Smooth muscle cell (in vitro differentiated cells): ENCODE measurements around the gene HDAC1. TPM values are rescaled to one million over a fixed set of nuclear protein-coding genes. Genes with fewer than 3 reads are reported as not detected.

Experiments used
- DNase-seq: peaks from one replicate; lab custom pipeline; 2025; ENCODE audit not compliant: unreplicated experiment; lab: John Stamatoyannopoulos, UW
- H2AFZ ChIP-seq: fragments of 200-600 bp; sonication (generic); 2 replicates; pipeline ENCODE4 v1.6.0; 2016; ENCODE audit warnings: antibody characterized with exemption, low read depth, mild to moderate bottlenecking
- H3F3A ChIP-seq: fragments of 200-600 bp; sonication (generic); 2 replicates; pipeline ENCODE4 v1.6.0; 2017; ENCODE audit warnings: antibody characterized with exemption, low read depth
- H3K27ac ChIP-seq: fragments of 200-600 bp; sonication (generic); 2 replicates; pipeline ENCODE4 v1.5.1; 2016; ENCODE audit warnings: low read depth, mild to moderate bottlenecking
- H3K27me3 ChIP-seq: fragments of 200-600 bp; sonication (generic); 2 replicates; pipeline ENCODE4 v1.6.1; 2016; ENCODE audit warnings: low read depth, mild to moderate bottlenecking
- H3K36me3 ChIP-seq: fragments of 200-600 bp; sonication (generic); 2 replicates; pipeline ENCODE4 v1.5.1; 2016; ENCODE audit warnings: low read depth
- H3K4me1 ChIP-seq: fragments of 200-600 bp; sonication (generic); 2 replicates; pipeline ENCODE4 v1.5.1; 2016; ENCODE audit warnings: low read depth
- H3K4me2 ChIP-seq: fragments of 200-600 bp; sonication (generic); 2 replicates; pipeline ENCODE4 v1.6.0; 2016; ENCODE audit warnings: mild to moderate bottlenecking
- H3K4me3 ChIP-seq: fragments of 200-600 bp; sonication (generic); 2 replicates; pipeline ENCODE4 v1.5.1; 2016; ENCODE audit warnings: mild to moderate bottlenecking
- H3K79me2 ChIP-seq: fragments of 200-600 bp; sonication (generic); 2 replicates; pipeline ENCODE4 v1.6.0; 2016; ENCODE audit warnings: low read depth, mild to moderate bottlenecking
- H3K9ac ChIP-seq: fragments of 200-600 bp; sonication (generic); 2 replicates; pipeline ENCODE4 v1.6.0; 2016; ENCODE audit warnings: low read depth
- H3K9me3 ChIP-seq: fragments of 200-600 bp; sonication (generic); replicated peaks from 2 replicates; pipeline ENCODE4 v1.5.1; 2016; ENCODE audit warnings: low read depth
- H4K20me1 ChIP-seq: fragments of 200-600 bp; sonication (generic); 2 replicates; pipeline ENCODE4 v1.6.0; 2016; ENCODE audit warnings: low read depth
- CTCF ChIP-seq: fragments of 200-600 bp; sonication (generic); IDR thresholded peaks from 2 replicates; pipeline ENCODE4 v1.5.1; 2017; ENCODE audit warnings: borderline replicate concordance, mild to moderate bottlenecking, antibody characterized with exemption; ENCODE audit not compliant: insufficient read depth, poor library complexity, severe bottlenecking
- WGBS: methylation state at CpG from one replicate; pipeline ENCODE4 v1.1.7; 2016; ENCODE audit warnings: low lambda C conversion rate; 5-methylcytosine and 5-hydroxymethylcytosine counted together
- polyA plus RNA-seq: library from polyadenylated mRNA; unstranded; fragments of >200 nt; fragmentation: Nextera tagmentation; extraction: Ambion mirVana; gene quantifications from 2 replicates; pipeline ENCODE4 v1.2.1, GENCODE V29; 2016
- total RNA-seq: library from RNA; depleted of rRNA; stranded (reverse); fragments of >200 nt; gene quantifications from 2 replicates; pipeline ENCODE4 v1.2.3, GENCODE V29; 2014

The HDAC1 gene
- total and polyA plus RNA-seq, 2 experiments from 2014 or later = 29.3 to 48.8 TPM

GRCh38 chr1:32247452-32247851 is 44.4 kb upstream of the HDAC1 start:
- no peaks in the 10 kb centered on the region for H3K9me3 ChIP-seq
- no peak for DNase-seq
- H3K27me3 ChIP-seq = no peaks in the 10 kb centered on the region
- H3K36me3 ChIP-seq = no peaks in the 10 kb centered on the region
- H3K79me2 ChIP-seq = no peaks in the 10 kb centered on the region
- 91% methylated on average over 12 of the region's 12 CpGs for WGBS
- H2AFZ ChIP-seq = no peak overlapping the region
- H3K27ac ChIP-seq = no peak overlapping the region
- no peaks in the 10 kb centered on the region for H4K20me1 ChIP-seq
- no peak overlapping the region for H3K9ac ChIP-seq
- H3K4me2 ChIP-seq = no peak overlapping the region
- H3K4me3 ChIP-seq = no peak overlapping the region
- peaks cover 5% of the 10 kb centered on the region for H3K4me1 ChIP-seq
- TF ChIP-seq CTCF = no peak
- H3F3A ChIP-seq = no peaks in the 10 kb centered on the region

- no peaks in the 10 kb centered on the region for H3K79me2 ChIP-seq
- no peak overlapping the region for H3K9ac ChIP-seq
- H3K4me3 ChIP-seq = no peak overlapping the region
- peak overlapping the region; percentile 75 for H3K4me2 ChIP-seq
- peak; percentile 81 for TF ChIP-seq CTCF
- H4K20me1 ChIP-seq = no peaks in the 10 kb centered on the region
- H3K36me3 ChIP-seq = no peaks in the 10 kb centered on the region
- no peaks in the 10 kb centered on the region for H3K9me3 ChIP-seq
- 9% methylated on average over 26 of the region's 31 CpGs for WGBS
- H3K4me1 ChIP-seq = no peaks in the 10 kb centered on the region
- peak; percentile 17 for DNase-seq
- H3F3A ChIP-seq = no peaks in the 10 kb centered on the region
- no peaks in the 10 kb centered on the region for H3K27me3 ChIP-seq
- no peak overlapping the region for H3K27ac ChIP-seq
- no peak overlapping the region for H2AFZ ChIP-seq
Observed at GRCh38 chr1:32247983-32248889, 43.6 kb upstream of the HDAC1 start.

- Histone ChIP-seq H3K36me3 (no peaks in the 10 kb centered on the region), H3K4me2 (no peak overlapping the region), H3F3A (no peaks in the 10 kb centered on the region), H3K9me3 (no peaks in the 10 kb centered on the region), H3K27me3 (no peaks in the 10 kb centered on the region), H4K20me1 (no peaks in the 10 kb centered on the region), H3K4me1 (no peaks in the 10 kb centered on the region), H3K27ac (no peak overlapping the region), H2AFZ (no peak overlapping the region), H3K4me3 (no peak overlapping the region), H3K79me2 (no peaks in the 10 kb centered on the region), H3K9ac (no peak overlapping the region)
- TF ChIP-seq CTCF = no peak
- 79% methylated on average over 9 of the region's 9 CpGs for WGBS
- no peak for DNase-seq
Observed at GRCh38 chr1:32249831-32250525, 41.9 kb upstream of the HDAC1 start.
